ENCODE data around the gene ZNF385B.

The ZNF385B gene

DNA sequence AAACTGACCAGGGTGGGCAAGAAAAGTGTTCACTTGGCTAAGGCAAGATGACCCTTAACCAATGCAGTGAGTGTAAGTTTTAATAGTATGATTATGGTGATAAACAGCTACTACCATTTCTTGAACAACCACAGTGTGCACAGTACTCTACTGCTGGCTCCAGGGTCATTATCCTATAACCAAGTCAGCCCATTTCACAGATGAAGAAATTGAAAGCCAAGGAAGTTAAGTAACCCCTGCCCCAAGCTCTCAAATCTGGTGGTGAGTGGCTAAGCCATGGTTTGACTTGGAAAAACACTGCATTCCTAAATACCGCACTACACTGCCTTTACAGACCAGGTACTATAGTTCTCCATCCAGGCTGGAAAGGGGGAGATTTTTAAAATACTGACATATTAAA is 5.7 kb downstream of the ZNF385B start:
- no peak for FAIRE-seq

DNA sequence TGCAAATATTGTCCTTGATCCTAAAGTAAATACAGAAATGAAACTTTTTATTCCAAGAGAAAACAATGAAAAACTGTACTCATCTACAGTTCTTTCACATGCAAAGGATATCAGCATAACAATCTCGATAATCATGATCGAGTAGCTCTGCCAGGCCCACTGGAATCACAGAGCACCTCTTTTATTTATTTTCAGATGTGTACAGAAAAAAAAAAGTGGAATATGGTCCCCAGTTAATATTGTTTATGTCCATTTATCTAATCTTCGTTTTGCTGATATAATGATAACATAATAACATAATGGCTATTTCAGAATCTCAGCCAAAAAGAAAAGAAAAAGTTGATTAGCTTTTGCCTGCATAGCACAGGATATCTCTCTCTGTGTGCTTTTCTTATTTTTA is 6.5 kb downstream of the ZNF385B start:
- no peak for FAIRE-seq

DNA sequence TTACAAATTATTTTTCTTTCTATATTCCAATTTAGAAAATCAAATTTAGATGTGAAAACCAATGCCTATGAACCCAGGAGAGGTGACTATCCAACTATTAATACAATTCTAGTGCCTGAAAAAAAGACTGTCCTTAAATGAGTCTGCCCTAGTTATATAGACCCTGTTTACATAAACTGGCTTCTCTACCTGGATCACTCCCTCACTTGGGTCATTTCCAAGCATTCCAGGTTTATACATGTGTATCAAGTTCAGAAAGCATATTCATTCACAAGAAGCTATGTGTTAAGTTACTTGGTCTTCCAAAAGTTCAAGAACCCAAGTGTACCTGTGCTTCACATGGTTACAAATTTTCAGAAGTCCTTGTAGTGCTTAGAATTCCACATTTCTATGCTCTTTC is 8.3 kb downstream of the ZNF385B start:
- no peak for FAIRE-seq

DNA sequence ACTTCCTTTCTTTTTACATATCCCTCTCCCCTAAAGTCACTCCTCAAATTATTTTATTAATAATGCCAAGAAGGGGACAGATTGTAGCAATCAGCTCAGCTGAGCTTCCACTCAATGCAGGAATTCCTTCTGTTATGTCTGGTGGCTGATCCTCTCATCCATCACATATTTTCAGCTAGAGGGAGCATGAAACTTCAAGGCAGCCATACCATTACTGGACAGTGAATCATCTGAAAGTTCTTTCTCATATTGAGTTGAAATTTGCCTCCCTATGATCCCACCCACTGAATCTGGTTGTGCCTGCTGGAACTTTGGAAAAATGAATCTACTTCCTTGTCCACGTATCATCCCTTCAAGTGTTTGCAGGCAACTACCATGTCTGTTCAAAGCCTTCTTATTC is 11.2 kb downstream of the ZNF385B start:
- FAIRE-seq, result no peak

DNA sequence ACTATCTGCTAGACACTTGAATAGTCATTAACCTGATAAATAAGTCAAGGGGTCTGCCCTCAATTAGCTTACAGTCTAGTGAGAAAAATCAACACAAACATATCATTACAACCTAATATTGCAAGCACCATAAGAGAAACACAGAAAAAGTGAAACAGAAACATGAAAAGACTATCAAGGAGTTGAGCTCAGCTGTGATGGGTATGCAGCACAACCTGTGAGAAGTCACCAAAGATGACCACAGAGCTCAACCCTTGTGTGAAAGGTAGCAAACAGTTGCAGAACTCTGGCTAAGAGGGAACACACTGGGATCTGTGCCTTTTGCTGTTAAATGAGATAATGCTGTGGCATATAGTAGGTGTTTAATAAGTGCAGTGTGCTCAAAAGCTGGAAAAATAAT is 11.7 kb downstream of the ZNF385B start:
- no peak for FAIRE-seq

DNA sequence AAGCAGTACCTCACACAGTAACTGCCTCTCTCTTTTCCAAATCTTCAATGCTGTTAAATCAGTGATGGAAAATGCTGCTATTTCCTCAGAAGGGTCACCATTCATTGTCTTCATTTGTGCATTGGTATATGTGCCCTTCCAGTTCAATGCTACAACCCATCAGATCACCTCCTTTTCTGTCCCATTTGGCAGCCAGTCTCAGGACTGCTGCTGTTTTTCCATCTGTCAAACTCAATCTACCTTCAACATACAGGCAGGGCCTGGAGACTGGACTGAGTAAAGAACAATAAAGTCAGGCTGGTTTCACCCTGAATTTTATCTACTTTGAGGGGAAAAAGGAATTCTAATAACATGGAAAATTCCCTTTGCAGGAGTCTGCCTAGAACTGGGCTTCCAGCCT is 17.9 kb downstream of the ZNF385B start:
- FAIRE-seq, result no peak

DNA sequence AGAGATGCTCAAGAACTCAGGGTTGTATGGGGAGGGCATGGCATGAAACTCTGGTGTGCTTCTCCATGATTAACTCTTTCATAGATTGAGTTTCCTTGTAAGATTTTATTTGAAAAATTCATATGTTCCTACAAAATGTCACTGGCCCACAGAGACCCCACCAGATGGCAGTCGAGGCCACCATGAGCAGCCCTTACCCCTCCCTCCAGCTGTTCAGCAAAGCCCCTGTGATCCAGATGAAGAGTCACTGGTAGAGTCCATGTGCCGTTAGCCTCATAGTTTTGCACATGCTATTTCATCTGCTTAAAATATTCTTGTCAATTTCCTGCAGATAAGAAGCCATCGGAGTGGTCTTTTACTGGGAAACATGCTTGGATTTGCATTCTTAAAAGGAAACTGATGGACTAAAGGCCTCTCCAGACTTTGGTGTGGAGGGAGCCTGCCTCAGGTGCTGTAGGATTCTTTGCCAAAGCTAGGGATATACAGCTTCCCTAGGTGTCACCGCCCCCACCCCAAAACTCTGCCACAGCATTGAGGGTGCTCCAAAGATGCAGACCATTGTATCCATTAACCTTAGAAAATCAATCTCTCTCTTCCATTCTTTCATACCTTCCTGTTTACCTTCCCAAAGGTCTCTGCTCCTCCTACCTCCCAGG is 18.8 kb downstream of the ZNF385B start:
- FAIRE-seq, result no peak

DNA sequence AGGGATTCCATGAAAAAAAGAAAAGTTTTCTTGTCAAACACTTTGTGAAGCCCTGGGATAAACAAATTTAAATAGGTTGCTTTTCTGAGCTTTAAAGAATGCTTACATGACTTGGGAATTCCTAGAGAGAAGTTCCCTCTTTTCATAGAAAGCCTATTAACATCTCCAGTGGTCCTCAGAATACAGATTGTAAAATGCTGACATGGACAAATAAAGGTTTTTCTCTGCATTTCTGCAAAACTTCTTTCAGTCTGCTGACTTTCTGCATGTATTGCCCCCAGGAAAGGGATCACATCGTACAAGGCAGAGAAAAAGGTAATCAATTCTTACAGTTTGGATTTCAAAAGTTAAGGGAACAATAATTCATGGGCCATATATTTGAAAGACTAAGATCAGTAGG is 20.6 kb downstream of the ZNF385B start:
- no peak for FAIRE-seq

DNA sequence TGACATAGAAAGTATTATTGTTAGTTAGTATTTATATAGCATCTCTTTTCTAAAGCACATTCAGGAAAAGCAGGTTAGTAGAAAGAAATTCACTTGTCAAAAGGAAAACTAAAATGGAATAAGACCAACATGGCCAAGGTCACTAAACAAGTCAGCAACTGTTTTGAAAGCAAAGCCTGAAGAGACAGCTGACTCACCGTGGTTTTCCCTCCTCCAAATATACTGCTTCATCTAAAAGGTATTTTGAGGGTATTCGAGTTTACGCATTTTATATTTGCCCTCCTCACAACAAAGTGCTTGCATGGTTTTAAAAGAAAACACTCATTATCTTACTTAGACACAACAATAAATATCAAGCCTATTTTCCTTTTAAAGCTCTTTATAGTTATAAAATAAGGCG is 24.0 kb downstream of the ZNF385B start:
- no peak for FAIRE-seq

DNA sequence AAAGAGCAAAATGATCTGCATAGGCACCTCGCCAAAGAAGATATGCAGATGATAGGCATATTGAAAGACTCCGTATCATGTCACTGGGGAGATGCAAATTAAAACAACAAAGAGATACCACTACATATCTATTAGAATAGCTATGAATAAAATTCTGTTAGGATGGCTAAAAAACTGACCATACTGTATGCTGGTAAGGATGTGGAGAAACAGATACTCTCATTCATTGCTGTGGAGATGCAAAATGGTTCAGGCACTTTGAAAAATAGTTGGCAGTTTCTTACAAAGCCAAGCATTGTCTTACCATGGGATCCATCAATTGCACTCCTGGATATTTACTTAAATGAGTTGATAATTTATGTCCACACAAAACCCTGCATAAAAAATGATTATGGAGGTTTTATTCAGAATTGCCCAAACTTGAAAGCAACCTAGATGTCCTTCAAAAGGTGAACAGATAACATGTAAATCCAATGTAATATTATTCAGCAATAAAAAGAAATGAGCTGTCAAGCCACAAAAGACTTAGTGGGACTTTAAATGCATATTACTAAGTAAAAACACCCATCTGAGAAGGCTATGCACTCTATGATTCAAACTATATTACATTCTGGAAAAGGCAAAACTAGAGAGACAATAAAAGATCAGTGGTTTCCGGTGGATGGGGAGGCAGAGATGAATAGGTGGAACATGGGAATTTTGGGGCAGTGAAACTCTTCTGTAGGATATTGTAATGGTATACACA is 31.2 kb downstream of the ZNF385B start:
- FAIRE-seq, result no peak

DNA sequence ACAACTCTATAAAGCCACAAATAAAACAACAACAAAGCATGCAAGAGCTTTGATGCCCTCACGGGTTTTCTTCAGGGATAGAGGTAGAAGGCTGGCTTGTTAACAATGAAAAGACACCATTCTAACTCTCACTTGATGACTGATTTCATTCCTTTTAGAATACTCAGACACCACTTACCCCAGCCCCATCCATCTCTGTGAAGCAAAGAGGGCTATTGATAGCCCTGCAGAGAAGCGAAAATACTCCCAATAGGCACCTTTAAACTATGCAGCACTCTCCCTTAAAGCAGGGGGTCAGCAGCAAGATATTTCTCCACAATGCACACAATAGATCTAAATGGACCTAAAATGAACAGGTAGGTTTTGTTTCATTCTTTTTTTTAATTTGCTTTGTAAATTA is 35.1 kb downstream of the ZNF385B start:
- FAIRE-seq, result no peak

DNA sequence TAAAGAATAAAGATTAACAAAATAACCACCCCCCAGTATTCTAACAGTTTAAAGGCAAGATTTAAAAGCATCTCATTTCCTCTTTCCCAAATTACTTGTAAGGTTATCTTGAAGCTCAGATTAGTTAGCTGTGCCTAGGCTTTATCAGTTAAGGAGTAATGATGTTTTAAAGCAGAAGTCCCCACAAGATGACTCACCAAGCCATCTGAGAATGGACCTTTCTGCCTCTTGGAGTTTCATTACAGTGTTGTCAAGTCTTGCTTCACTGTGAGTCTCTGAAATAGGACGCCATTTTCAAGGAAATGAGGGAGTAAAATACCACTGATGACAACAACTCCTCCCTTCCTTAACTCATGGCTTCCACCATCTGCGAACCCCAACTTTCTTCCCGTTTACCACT is 35.9 kb downstream of the ZNF385B start:
- FAIRE-seq, result no peak

DNA sequence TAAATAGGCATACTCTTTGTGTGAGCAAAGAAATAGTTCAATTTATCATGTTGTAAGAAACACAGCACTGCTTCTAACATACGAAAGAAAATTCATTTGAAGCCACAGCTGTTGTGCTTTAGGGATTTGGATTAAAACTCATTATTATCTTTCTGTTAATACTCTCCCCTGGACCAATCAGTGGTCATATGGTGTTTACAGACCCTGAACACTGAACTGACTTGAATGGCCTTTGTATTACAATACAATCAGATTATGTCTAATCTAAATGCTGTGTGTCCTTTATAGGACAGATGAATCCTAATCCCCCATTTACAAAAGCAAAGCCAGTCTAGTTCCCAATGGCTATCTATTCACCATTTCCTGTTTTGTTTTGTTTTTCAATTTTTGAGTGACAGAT is 36.5 kb downstream of the ZNF385B start:
- no peak for FAIRE-seq

DNA sequence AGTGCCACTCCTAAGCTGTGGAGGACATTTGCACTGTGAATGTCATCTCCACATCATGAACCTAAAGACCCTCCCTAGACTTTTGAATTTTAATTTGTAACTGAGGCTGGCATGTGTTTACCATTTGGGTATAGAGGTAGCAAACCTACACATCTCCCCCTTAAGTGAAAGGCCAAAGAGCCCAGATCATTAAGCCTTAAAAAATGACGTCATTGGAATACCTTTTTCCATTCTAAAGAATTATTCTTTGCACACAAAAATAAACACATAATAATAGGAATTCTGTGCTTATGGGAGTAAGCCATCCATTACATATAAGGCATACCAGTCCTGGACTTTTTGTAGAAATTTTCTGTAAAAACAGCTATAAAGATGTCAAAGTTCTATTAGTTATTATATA is 38.9 kb downstream of the ZNF385B start:
- no peak for FAIRE-seq

DNA sequence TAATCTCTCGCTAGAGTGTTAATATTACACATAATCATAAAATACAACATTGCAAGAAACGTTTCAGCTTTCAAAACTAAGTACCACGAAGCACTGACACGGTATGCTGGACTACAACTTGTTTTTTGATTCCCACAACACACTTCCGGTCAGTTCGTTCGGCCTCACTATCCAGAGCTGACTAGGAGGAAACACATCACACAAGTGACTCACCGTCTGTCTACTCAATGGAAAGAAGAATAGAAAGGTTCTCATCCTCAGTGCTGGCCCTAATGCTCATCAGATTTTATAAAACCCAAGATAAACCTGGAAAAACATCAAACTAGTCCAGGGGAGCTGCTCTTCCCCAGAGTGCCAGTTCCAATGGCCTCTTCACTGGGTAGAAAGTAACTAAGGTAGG is 42.9 kb downstream of the ZNF385B start:
- no peak for FAIRE-seq

DNA sequence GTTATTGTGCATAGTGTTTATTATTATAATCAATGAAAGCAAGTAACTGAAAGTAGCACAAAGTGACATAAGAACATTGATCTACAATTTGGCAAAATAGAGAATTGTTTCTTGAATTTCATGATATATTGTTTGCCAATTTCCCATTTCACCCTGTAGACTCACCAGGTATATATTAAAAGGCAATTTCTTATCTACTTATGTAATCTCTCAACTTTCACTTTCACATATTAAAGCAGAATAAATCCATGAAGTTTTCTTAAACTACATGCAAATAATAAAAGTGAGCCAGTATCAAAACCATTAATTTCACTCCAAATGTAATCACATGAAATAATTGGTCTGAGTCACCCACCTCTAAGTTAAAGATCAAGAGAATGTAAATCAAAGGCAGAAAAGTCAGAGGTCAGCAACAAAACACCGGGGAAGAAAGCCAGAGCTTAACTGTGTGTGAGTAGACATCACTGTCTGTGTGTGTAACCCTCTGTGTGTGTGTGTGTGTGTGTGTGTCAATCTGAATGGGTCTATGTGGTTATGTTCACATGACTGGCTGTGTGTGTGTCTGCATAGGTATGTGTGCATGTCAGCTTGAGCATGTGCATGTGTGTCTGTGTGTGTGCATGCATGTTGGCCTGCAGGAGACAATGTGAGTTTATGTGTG is 44.1 kb downstream of the ZNF385B start:
- no peak for FAIRE-seq

DNA sequence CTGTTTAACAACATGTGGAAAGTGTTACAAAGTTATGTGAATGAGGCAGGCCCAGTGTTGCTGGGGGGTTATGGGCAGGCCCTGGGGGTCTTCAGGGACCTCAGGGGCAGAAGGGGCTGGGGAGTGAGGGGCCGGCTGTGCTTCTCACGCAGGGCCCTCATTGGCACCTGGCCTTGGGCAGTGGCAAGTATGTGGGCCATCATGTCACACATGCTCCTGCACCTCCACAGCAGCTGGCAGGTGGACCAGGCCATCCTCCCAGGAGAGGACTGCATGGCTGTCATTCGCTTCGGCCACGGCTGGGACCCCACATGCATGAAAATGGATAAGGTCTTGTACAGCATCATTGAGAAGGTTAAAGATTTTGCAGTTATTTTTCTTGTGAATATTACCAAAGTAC is 47.4 kb downstream of the ZNF385B start:
- no peak for FAIRE-seq

DNA sequence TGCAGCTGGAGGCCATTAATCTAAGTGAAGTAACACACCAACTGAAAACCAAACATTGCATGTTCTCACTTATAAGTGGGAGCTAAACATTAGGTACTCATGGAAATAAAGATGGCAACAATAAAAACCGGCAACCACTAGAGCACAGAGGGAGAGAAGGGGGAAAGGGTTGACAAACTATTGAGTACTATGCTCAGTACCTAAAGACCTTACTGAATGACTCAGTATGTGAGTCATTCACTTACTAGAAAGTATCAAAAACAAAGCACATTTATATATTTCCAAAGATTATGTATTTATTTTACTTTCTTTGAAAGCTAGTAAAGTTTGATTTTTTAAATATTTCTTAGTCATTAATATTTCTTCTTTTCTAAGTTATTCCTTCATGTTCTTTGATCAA is 48.9 kb downstream of the ZNF385B start:
- FAIRE-seq, result no peak

DNA sequence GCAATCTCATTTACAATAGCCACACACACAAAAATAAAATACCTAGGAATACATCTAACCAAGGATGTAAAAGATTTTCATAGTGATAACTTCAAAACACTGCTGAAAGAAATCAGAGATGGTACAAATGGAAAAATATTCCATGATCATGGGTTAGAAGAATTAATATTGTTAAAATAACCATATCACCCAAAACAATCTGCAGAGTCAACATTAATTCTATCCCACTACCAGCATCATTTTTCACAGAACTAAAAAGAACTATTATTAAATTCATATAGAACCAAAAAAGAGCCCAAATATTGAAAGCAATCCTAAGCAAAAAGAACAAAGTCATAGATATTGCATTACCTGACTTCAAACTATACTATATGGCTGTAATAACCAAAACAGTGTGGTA is 50.4 kb downstream of the ZNF385B start:
- FAIRE-seq, result no peak

DNA sequence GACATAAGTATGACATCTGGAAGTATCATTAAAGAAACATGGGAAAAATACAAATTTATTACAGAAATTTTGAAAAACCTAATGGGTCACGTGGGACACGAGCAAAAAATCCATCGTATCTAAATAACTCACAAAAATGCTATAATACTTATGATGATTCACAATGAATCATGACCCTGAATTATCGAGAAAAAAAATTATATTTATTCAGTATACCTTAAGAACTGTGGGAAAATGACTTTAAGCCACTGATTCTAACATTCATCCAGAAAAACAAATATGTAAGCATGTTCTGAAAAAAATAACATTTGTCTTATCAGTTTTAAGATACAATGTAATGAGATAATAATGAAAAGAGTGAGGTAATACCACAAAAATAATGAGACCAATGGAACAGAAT is 51.8 kb downstream of the ZNF385B start:
- no peak for FAIRE-seq

DNA sequence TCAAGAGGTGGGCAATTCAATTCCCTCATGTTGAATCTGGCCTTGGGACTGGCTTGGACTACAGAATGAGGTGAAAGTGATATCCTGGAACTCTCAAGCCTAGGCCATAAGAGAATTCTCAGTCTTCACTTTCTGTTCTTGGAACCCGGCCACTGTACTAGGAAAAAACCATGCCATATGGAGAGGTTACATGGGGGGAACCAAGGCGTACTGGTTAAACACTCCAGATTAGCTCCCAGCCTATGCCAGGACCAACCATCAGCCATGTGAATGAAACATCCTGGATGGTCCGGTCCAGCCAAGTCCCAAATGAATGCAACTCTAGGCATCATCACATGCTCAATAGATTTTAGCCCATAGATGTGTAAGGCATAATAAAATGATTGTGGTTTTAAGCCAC is 56.4 kb downstream of the ZNF385B start:
- no peak for FAIRE-seq

DNA sequence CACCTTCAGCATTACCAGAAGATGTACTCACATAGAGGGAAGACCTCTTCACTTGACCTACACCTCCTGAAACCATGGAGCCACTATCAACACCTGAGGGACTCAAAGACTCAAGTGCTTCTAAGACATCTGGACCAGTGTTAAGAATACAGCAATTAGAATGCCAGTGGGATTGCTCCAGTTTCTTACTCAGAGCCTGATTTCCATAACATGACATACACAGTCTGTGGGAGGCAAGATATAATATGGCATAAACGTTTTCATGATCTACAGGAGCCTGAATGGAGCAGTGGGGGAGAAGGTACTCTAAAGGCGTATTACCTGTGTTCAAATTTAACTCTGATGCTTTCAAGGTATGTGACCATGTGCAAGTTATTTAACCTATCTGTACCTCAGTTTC is 57.2 kb downstream of the ZNF385B start:
- no peak for FAIRE-seq

DNA sequence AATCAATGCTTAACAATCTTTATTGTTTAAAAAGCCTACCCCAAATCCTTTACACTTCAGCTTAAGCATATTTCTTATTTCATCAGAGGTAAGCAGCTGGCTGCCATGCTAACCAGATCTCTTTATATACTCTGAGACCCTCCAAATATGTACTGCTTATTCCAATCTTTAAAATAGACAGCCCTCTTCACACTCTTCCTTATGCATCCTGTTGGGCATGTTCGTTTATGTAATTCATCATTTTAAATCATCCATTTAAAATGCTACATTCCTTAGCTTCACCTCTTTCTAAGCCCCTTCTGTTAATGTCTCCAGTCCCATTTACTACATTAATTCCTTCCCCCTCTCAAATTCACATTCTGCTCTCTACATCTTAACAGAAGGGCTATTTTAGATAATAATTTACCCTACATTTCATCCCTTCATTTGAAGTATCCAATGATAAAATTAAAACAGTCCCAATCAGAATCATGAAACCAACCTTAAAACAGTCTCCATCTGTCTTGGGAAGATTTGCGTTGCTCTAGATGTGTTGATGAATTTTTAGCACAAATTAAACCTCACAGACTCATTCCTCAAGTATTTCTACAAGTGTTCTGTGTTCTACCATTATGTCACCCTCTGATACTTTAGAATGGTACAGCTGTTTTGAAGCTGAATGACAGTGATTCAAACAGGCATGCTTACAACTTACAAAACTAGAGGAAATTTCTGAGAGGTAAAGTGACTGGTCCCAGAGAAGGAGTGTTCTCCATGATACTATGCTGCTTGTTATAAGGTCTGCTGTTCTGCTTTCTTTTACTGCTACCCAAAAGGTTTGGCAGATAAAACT is 59.1 kb downstream of the ZNF385B start:
- FAIRE-seq, result no peak

DNA sequence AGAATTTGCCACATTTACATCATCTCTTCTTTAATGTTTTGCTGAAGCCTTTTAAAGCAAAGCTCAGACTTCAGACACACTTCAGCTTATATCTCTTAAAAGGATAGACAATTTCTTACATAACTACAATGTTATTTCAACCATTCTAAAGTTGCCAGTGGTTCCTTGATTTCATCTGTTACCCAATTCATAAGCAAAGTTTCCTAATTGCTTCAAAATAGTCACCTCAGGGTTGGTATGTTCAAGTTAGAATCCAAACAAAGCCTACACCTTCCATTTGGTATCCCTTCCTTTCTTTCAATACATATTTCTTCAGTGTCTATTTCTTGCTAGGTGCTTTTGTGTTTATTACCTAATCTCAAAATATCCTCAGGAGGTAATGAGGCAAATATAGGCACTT is 60.6 kb downstream of the ZNF385B start:
- no peak for FAIRE-seq
